GM12878 (cell line): Measurements from ENCODE around the gene PARP1. TPM values are rescaled to one million over a fixed set of nuclear protein-coding genes. Genes with fewer than 3 reads are reported as not detected.

Experiments
- ATAC-seq: fragments of 200-7000 bp; cut with Tn5 transposase; 3 replicates; pipeline ENCODE4 v1.9.1; 2020; ENCODE audit warnings: mild to moderate bottlenecking, moderate library complexity
- BruUV-seq: library from RNA; stranded (reverse); fragments of 400-500 nt; replicated peaks from 2 replicates; lab custom pipeline; 2021; lab: Mats Ljungman, UMichigan
- CTCF ChIA-PET: fragments of 300-600 bp; sonication (Branson Sonifier 250); formaldehyde crosslinking; extraction: SDS; loops from one replicate; lab custom pipeline; 2021; ENCODE audit warnings: inconsistent platforms; lab: Yijun Ruan, JAX
- POLR2A ChIA-PET: fragments of 350-600 bp; formaldehyde crosslinking; extraction: SDS; loops from one replicate; lab custom pipeline; 2021; ENCODE audit warnings: inconsistent platforms; lab: Charles Lee
- RAD21 ChIA-PET: fragments of 300-600 bp; sonication (Branson Sonifier 250); formaldehyde crosslinking; loops from one replicate; lab custom pipeline; 2023; ENCODE audit warnings: antibody characterized with exemption; ENCODE audit not compliant: unreplicated experiment; lab: Charles Lee
- SMC1A ChIA-PET: fragments of 300-600 bp; sonication (Branson Sonifier 250); formaldehyde crosslinking; loops from one replicate; lab custom pipeline; 2023; ENCODE audit not compliant: unreplicated experiment, uncharacterized antibody; lab: Charles Lee
- DNase-seq: peaks from one replicate; pipeline ENCODE4 v3.0.0-alpha.2; 2011; ENCODE audit warnings: low read depth, low spot score
- FAIRE-seq: peaks from 3 replicates; lab custom pipeline; 2011; peaks lifted over from hg19 to GRCh38; lab: Jason Lieb, UNC
- H2AFZ ChIP-seq: 2 replicates; pipeline ENCODE4 v1.6.0; 2011; ENCODE audit warnings: low read depth, low read length, control low read depth; ENCODE audit not compliant: control insufficient read depth
- H3K27ac ChIP-seq: 2 replicates; pipeline ENCODE4 v1.5.1; 2011; ENCODE audit warnings: control low read depth; ENCODE audit not compliant: control insufficient read depth, insufficient read depth
- H3K27me3 ChIP-seq, 2 experiments: replicated peaks in 1 of 2; 2 replicates each; pipeline versions ENCODE4 v1.6.0 to v1.6.1; 2011; ENCODE audit warnings: low read length in 1 of 2; ENCODE audit not compliant: control insufficient read depth in 2 of 2, insufficient read depth in 2 of 2
- H3K36me3 ChIP-seq, 2 experiments: 2 replicates each; pipeline ENCODE4 v1.5.1; 2011; ENCODE audit warnings: low read length in 1 of 2; ENCODE audit not compliant: control insufficient read depth in 2 of 2, insufficient read depth in 2 of 2
- H3K4me1 ChIP-seq: 2 replicates; pipeline ENCODE4 v1.6.1; 2011; ENCODE audit warnings: mild to moderate bottlenecking, low read length, moderate library complexity, mixed read lengths; ENCODE audit not compliant: control insufficient read depth, insufficient read depth
- H3K4me2 ChIP-seq: 2 replicates; pipeline ENCODE4 v1.6.0; 2011; ENCODE audit warnings: control low read depth; ENCODE audit not compliant: control insufficient read depth, insufficient read depth
- H3K4me3 ChIP-seq: fragments of 200-600 bp; sonication (generic); 2 replicates; pipeline ENCODE4 v1.5.1; 2016
- H3K79me2 ChIP-seq: 2 replicates; pipeline ENCODE4 v1.6.0; 2011; ENCODE audit warnings: low read length; ENCODE audit not compliant: control insufficient read depth, insufficient read depth
- H3K9ac ChIP-seq: 2 replicates; pipeline ENCODE4 v1.8.0; 2011; ENCODE audit warnings: low read length, control low read depth, mixed read lengths; ENCODE audit not compliant: control insufficient read depth, insufficient read depth
- H3K9me3 ChIP-seq: replicated peaks from 3 replicates; pipeline ENCODE4 v1.5.1; 2011; ENCODE audit warnings: mild to moderate bottlenecking, low read length; ENCODE audit not compliant: control insufficient read depth, insufficient read depth
- H4K20me1 ChIP-seq: 2 replicates; pipeline ENCODE4 v1.6.0; 2011; ENCODE audit not compliant: control insufficient read depth, insufficient read depth
- ASH2L ChIP-seq: fragments of 300-600, 200-600 bp; sonication (generic); IDR thresholded peaks from 2 replicates; pipeline ENCODE4 v1.6.1; 2017; ENCODE audit warnings: low read depth, mild to moderate bottlenecking, borderline replicate concordance
- ATF7 ChIP-seq: fragments of 450-650 bp; IDR thresholded peaks from 2 replicates; pipeline ENCODE4 v1.6.1; 2016; ENCODE audit warnings: low read depth, mild to moderate bottlenecking
- BACH1 ChIP-seq: fragments of 450-650 bp; IDR thresholded peaks from 2 replicates; pipeline ENCODE4 v1.6.1; 2017; ENCODE audit warnings: mild to moderate bottlenecking, borderline replicate concordance
- CHD2 ChIP-seq: IDR thresholded peaks from 2 replicates; pipeline ENCODE4 v1.6.1; 2011; ENCODE audit warnings: low read depth, low read length, improper control_type of control experiment, borderline replicate concordance
- E4F1 ChIP-seq: fragments of 450-650 bp; IDR thresholded peaks from 2 replicates; pipeline ENCODE4 v1.6.1; 2018; ENCODE audit warnings: borderline replicate concordance, mild to moderate bottlenecking; ENCODE audit not compliant: partially characterized antibody
- ETV6 ChIP-seq, 2 experiments: fragments of 450-650 bp in 1 of 2; IDR thresholded peaks in 1 of 2; conservative IDR thresholded peaks in 1 of 2; 2 replicates each; pipeline ENCODE4 v1.6.1; 2014; ENCODE audit warnings: antibody characterized with exemption in 1 of 2, borderline replicate concordance in 1 of 2, low read depth in 1 of 2, mild to moderate bottlenecking in 1 of 2, moderate library complexity in 1 of 2
- HDGF ChIP-seq: fragments of 450-650 bp; IDR thresholded peaks from 2 replicates; pipeline ENCODE4 v1.6.1; 2016; ENCODE audit warnings: antibody characterized with exemption
- RAD21 ChIP-seq: IDR thresholded peaks from 2 replicates; pipeline ENCODE4 v1.6.1; 2011; ENCODE audit warnings: mild to moderate bottlenecking, low read depth, low read length, moderate library complexity; ENCODE audit not compliant: insufficient read depth
- SREBF1 ChIP-seq: IDR thresholded peaks from 2 replicates; pipeline ENCODE4 v1.6.1; 2012; ENCODE audit warnings: mild to moderate bottlenecking, low read length
- YBX1 ChIP-seq: fragments of 450-650 bp; IDR thresholded peaks from 2 replicates; pipeline ENCODE4 v1.6.1; 2016; ENCODE audit warnings: antibody characterized with exemption
- ZNF384 ChIP-seq: IDR thresholded peaks from 2 replicates; pipeline ENCODE4 v1.6.1; 2012; ENCODE audit warnings: low read depth, mild to moderate bottlenecking, low read length, improper control_type of control experiment, borderline replicate concordance
- WGBS: methylation state at CpG from one replicate; pipeline ENCODE4 v1.1.6; 2016; ENCODE audit warnings: low lambda C conversion rate; ENCODE audit not compliant: insufficient replicate concordance, insufficient coverage; ENCODE audit errors: missing lambda C conversion rate; 5-methylcytosine and 5-hydroxymethylcytosine counted together
- in situ Hi-C: fragments of 300-500 bp; cut with MboI; formaldehyde crosslinking; loops from 9 replicates; pipeline ENCODE4 v1.14.3; 2018; ENCODE audit warnings: mixed read lengths
- intact Hi-C: fragments of 100-400 bp; cut with micrococcal nuclease; formaldehyde crosslinking; loops from one replicate; pipeline ENCODE4 v1.14.2; 2022; ENCODE audit not compliant: unreplicated experiment
- polyA plus RNA-seq, 11 experiments: library from polyadenylated mRNA; depleted of rRNA in 4 of 11; unstranded in 6 of 11; stranded (reverse) in 5 of 11; fragments of >200 nt; fragmentation: Nextera tagmentation in 4 of 11; fragmentation: Illumina TruSeq in 1 of 11; extraction: Ambion mirVana in 4 of 11; extraction: Trizol in 1 of 11; gene quantifications; 1 replicate in 1 of 11; 2 replicates in 10 of 11; pipeline versions ENCODE4 v1.2.1 to v1.2.3, GENCODE V29; 2011 to 2016; ENCODE audit warnings: inconsistent platforms in 2 of 11, missing spikeins in 2 of 11, low read depth in 1 of 11
- total RNA-seq, 4 experiments: library from RNA; depleted of rRNA in 3 of 4; stranded (reverse); fragments of >200 nt in 3 of 4; fragmentation: Illumina TruSeq in 1 of 4; extraction: Trizol in 1 of 4; gene quantifications; 2 replicates each; pipeline versions ENCODE4 v1.2.1 to v1.2.3, GENCODE V29; 2013 to 2021
- TF ChIP-seq, protein P1 (sequence below): fragments of 450-650 bp; IDR thresholded peaks from 2 replicates; pipeline ENCODE4 v1.6.1; 2018; ENCODE audit warnings: mild to moderate bottlenecking, low read depth, moderate library complexity; ENCODE audit not compliant: partially characterized antibody

The PARP1 gene
- total and polyA plus RNA-seq, 10 of the 15 experiments (the other 5 are each of a cell fraction or from before 2014, with no cell fraction given): 113 to 287 (median 265) TPM

DNA sequence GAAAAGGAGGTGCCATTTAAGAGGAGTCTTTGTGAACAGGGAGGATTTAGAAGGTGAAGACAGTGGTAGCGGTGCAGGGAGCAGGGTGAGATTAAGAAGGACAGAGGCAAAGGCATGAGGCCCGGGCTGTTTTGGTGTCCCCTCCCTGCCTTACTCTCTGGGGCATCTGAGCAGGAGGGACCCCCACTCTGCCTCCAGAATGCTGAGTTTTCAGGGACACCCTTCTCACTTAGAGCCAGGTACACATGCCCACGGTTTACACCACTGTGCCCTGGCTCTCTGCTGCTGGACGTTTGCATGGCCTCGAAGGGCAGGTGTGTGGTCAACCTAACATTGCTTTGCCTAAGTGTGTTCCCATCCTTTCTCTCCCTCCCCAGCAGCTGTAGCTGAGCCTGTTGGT lies 20.5 kb upstream of the PARP1 start (continued):
- no peak for TF ChIP-seq HDGF
- TF ChIP-seq SREBF1: no peak
- no peak for TF ChIP-seq E4F1
- TF ChIP-seq, protein P1, sequence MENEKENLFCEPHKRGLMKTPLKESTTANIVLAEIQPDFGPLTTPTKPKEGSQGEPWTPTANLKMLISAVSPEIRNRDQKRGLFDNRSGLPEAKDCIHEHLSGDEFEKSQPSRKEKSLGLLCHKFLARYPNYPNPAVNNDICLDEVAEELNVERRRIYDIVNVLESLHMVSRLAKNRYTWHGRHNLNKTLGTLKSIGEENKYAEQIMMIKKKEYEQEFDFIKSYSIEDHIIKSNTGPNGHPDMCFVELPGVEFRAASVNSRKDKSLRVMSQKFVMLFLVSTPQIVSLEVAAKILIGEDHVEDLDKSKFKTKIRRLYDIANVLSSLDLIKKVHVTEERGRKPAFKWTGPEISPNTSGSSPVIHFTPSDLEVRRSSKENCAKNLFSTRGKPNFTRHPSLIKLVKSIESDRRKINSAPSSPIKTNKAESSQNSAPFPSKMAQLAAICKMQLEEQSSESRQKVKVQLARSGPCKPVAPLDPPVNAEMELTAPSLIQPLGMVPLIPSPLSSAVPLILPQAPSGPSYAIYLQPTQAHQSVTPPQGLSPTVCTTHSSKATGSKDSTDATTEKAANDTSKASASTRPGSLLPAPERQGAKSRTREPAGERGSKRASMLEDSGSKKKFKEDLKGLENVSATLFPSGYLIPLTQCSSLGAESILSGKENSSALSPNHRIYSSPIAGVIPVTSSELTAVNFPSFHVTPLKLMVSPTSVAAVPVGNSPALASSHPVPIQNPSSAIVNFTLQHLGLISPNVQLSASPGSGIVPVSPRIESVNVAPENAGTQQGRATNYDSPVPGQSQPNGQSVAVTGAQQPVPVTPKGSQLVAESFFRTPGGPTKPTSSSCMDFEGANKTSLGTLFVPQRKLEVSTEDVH: no peak
- TF ChIP-seq ETV6 (conservative IDR thresholded peaks at IDR 0.05 in 1 of 2, IDR thresholded peaks at IDR 0.05 in 1 of 2; ENCODE audit: borderline replicate concordance in 1 of 2, low read depth in 1 of 2): no peak
- no peak for TF ChIP-seq YBX1
- TF ChIP-seq ZNF384: no peak

GRCh38 chr1:226427131-226427530 lies 19.2 kb upstream of the PARP1 start:
- DNase-seq (no peak), ATAC-seq (no peak), FAIRE-seq (no peak)
- Histone ChIP-seq H3K36me3 (no peaks in the 10 kb centered on the region), H2AFZ (no peak overlapping the region), H3K79me2 (no peaks in the 10 kb centered on the region), H3K4me3 (no peak overlapping the region), H3K27ac (no peak overlapping the region), H3K9me3 (no peaks in the 10 kb centered on the region; the same call in 2 of the 3 replicates), H3K4me1 (peaks cover 16% of the 10 kb centered on the region), H4K20me1 (no peaks in the 10 kb centered on the region), H3K27me3 (no peaks in the 10 kb centered on the region), H3K4me2 (no peak overlapping the region), H3K9ac (no peak overlapping the region)
- 74% methylated on average over 3 of the region's 3 CpGs for WGBS
- TF ChIP-seq BACH1 (no peak), CHD2 (no peak), ATF7 (no peak), RAD21 (no peak), ASH2L (no peak)
- CTCF ChIA-PET: interaction anchor here (2.9 kb wide), 1 partner anchor 181 kb away, joined by 15 read pairs; no protein-coding TSS in a partner anchor
- intact Hi-C loops: no loop called here
- POLR2A ChIA-PET: no interaction called here
- in situ Hi-C loops: no loop called here
- RAD21 ChIA-PET: no interaction called here
- SMC1A ChIA-PET: no interaction called here
- BruUV-seq: no TSS peak
